HEK293 (cell line): ENCODE measurements around the gene ATP5PO.

ENCODE experiments used
- CTCF ChIA-PET: fragments of 350-600 bp; formaldehyde crosslinking; extraction: SDS; loops from one replicate; lab custom pipeline; 2021; ENCODE audit warnings: antibody characterized with exemption; lab: Yijun Ruan, JAX
- POLR2A ChIA-PET: fragments of 300-600 bp; formaldehyde crosslinking; extraction: SDS; loops from one replicate; lab custom pipeline; 2020; ENCODE audit warnings: antibody characterized with exemption, inconsistent platforms; lab: Yijun Ruan, JAX
- H3K27ac ChIP-seq: fragments of 200-500 bp; sonication (Bioruptor generic); 2 replicates; pipeline ENCODE4 v1.5.1; 2014; ENCODE audit warnings: low read depth, low read length, control low read depth, inconsistent platforms; ENCODE audit errors: extremely low read depth
- H3K36me3 ChIP-seq, 2 experiments: fragments of 200-500 bp in 1 of 2; sonication (Bioruptor generic) in 1 of 2; 1 replicate in 1 of 2; 2 replicates in 1 of 2; pipeline ENCODE4 v1.5.1; 2014 to 2017; ENCODE audit warnings: inconsistent platforms in 2 of 2, low read length in 2 of 2; ENCODE audit not compliant: control insufficient read depth in 2 of 2, insufficient read depth in 1 of 2
- H3K4me1 ChIP-seq: fragments of 200-500 bp; sonication (Bioruptor generic); 2 replicates; pipeline ENCODE4 v1.5.1; 2014; ENCODE audit warnings: mild to moderate bottlenecking, low read length, inconsistent platforms; ENCODE audit not compliant: control insufficient read depth, insufficient read depth
- H3K4me3 ChIP-seq: 2 replicates; pipeline ENCODE4 v1.5.1; 2011; ENCODE audit warnings: low read depth, mild to moderate bottlenecking, control low read depth, low read length, moderate library complexity
- H3K9me3 ChIP-seq: fragments of 200-500 bp; sonication (Bioruptor generic); 2 replicates; pipeline ENCODE4 v1.5.1; 2014; ENCODE audit warnings: low read depth, low read length, inconsistent platforms; ENCODE audit not compliant: control insufficient read depth, insufficient read depth
- ATF2 ChIP-seq: fragments of 450-650 bp; formaldehyde crosslinking; IDR thresholded peaks from 2 replicates; pipeline ENCODE4 v1.5.1; 2016; ENCODE audit warnings: missing biosample characterization, missing genetic modification characterization, low read depth
- BCL11B ChIP-seq: fragments of 450-650 bp; formaldehyde crosslinking; IDR thresholded peaks from 2 replicates; pipeline ENCODE4 v1.5.1; 2016; ENCODE audit warnings: low read depth, missing biosample characterization, missing genetic modification characterization
- KLF10 ChIP-seq: fragments of 450-650 bp; IDR thresholded peaks from 2 replicates; pipeline ENCODE4 v1.5.1; 2018; ENCODE audit warnings: missing biosample characterization, mild to moderate bottlenecking, missing genetic modification characterization
- ZBTB1 ChIP-seq: fragments of 450-650 bp; formaldehyde crosslinking; IDR thresholded peaks from 2 replicates; pipeline ENCODE4 v1.5.1; 2016; ENCODE audit warnings: missing biosample characterization, missing genetic modification characterization
- ZBTB49 ChIP-seq: fragments of 450-650 bp; formaldehyde crosslinking; IDR thresholded peaks from 2 replicates; pipeline ENCODE4 v1.5.1; 2016; ENCODE audit warnings: missing biosample characterization, missing genetic modification characterization, low read depth
- ZFP37 ChIP-seq: fragments of 450-650 bp; formaldehyde crosslinking; IDR thresholded peaks from 2 replicates; pipeline ENCODE4 v1.5.1; 2016; ENCODE audit warnings: missing biosample characterization, missing genetic modification characterization
- ZNF121 ChIP-seq: fragments of 450-650 bp; formaldehyde crosslinking; IDR thresholded peaks from 2 replicates; pipeline ENCODE4 v1.5.1; 2016; ENCODE audit warnings: missing biosample characterization, missing genetic modification characterization
- ZNF2 ChIP-seq: fragments of 450-650 bp; formaldehyde crosslinking; IDR thresholded peaks from 2 replicates; pipeline ENCODE4 v1.5.1; 2016; ENCODE audit warnings: missing biosample characterization, missing genetic modification characterization
- ZNF23 ChIP-seq: fragments of 450-650 bp; formaldehyde crosslinking; IDR thresholded peaks from 2 replicates; pipeline ENCODE4 v1.5.1; 2016; ENCODE audit warnings: missing biosample characterization, missing genetic modification characterization, borderline replicate concordance
- ZNF24 ChIP-seq: fragments of 450-650 bp; formaldehyde crosslinking; IDR thresholded peaks from 2 replicates; pipeline ENCODE4 v1.5.1; 2016; ENCODE audit warnings: missing biosample characterization, missing genetic modification characterization
- ZNF266 ChIP-seq: fragments of 450-650 bp; formaldehyde crosslinking; IDR thresholded peaks from 2 replicates; pipeline ENCODE4 v1.5.1; 2016; ENCODE audit warnings: missing biosample characterization, missing genetic modification characterization, low read depth
- ZNF513 ChIP-seq: fragments of 450-650 bp; IDR thresholded peaks from 2 replicates; pipeline ENCODE4 v1.5.1; 2018; ENCODE audit warnings: missing biosample characterization, missing genetic modification characterization
- ZNF549 ChIP-seq: fragments of 450-650 bp; IDR thresholded peaks from 2 replicates; pipeline ENCODE4 v1.5.1; 2018; ENCODE audit warnings: missing biosample characterization, missing genetic modification characterization, mild to moderate bottlenecking, inconsistent platforms, moderate library complexity
- ZNF600 ChIP-seq: fragments of 450-650 bp; formaldehyde crosslinking; IDR thresholded peaks from 2 replicates; pipeline ENCODE4 v1.5.1; 2016; ENCODE audit warnings: missing biosample characterization, missing genetic modification characterization
- ZNF645 ChIP-seq: fragments of 450-650 bp; formaldehyde crosslinking; IDR thresholded peaks from 2 replicates; pipeline ENCODE4; 2016; ENCODE audit warnings: missing biosample characterization, missing genetic modification characterization
- ZNF768 ChIP-seq: fragments of 450-650 bp; formaldehyde crosslinking; IDR thresholded peaks from 2 replicates; pipeline ENCODE4 v1.5.1; 2018; ENCODE audit warnings: missing biosample characterization, mild to moderate bottlenecking, missing genetic modification characterization
- ZNF776 ChIP-seq: fragments of 450-650 bp; formaldehyde crosslinking; IDR thresholded peaks from 2 replicates; pipeline ENCODE4 v1.5.0; 2017; ENCODE audit warnings: missing biosample characterization, missing genetic modification characterization, borderline replicate concordance
- ZNF792 ChIP-seq: fragments of 450-650 bp; formaldehyde crosslinking; IDR thresholded peaks from 2 replicates; pipeline ENCODE4 v1.5.1; 2016; ENCODE audit warnings: missing biosample characterization, missing genetic modification characterization
- ZSCAN18 ChIP-seq: fragments of 450-650 bp; formaldehyde crosslinking; IDR thresholded peaks from 2 replicates; pipeline ENCODE4 v1.5.1; 2016; ENCODE audit warnings: missing biosample characterization, missing genetic modification characterization

The ATP5PO gene

GRCh38 chr21:33878824-33879223, 36.8 kb downstream of the ATP5PO start:
- no peaks in the 10 kb centered on the region for H3K36me3 ChIP-seq
- no peaks in the 10 kb centered on the region for H3K4me1 ChIP-seq
- CTCF ChIA-PET = no interaction called here
- H3K27ac ChIP-seq = no peak overlapping the region
- POLR2A ChIA-PET = no interaction called here
- no peaks in the 10 kb centered on the region for H3K9me3 ChIP-seq
- TF ChIP-seq ZBTB49 (tag by site-specific recombination) (no peak), ZNF513 (tag by site-specific recombination) (no peak), ZNF792 (tag by site-specific recombination) (no peak), ZNF645 (tag by site-specific recombination) (no peak), ZBTB1 (no peak), ZNF2 (tag by site-specific recombination) (no peak), ZNF549 (no peak), ZNF24 (tag by site-specific recombination) (no peak), ZNF23 (tag by site-specific recombination) (no peak), ZNF121 (no peak; the same call in 1 of the 2 replicates), ZFP37 (no peak), BCL11B (tag by site-specific recombination) (no peak), KLF10 (tag by site-specific recombination) (no peak), ZNF776 (tag by site-specific recombination) (no peak), ZNF768 (no peak), ZNF266 (tag by site-specific recombination) (no peak), ATF2 (tag by site-specific recombination) (no peak), ZNF600 (tag by site-specific recombination) (no peak), ZSCAN18 (no peak)
- TF ChIP-seq, all 188 proteins: peak for 0
- H3K4me3 ChIP-seq = no peak overlapping the region
